Stimulated activated CD8-positive, alpha-beta memory T cell treated with anti-CD3 and anti-CD28 coated beads, Interleukin-4, amount 100 ng/mL, for 4 hours (primary cell): ENCODE measurements around the gene KRT8.
"Not testable (repeated sequence)": the region's sequence is repeated elsewhere in the genome, so short reads cannot be mapped to it uniquely, and the experiment has no call there.

ENCODE experiments used
- DNase-seq, 2 donors: peaks; one replicate each; pipeline ENCODE4 v3.0.0-alpha.2; 2020; ENCODE audit warnings: low read depth in 2 of 2, low spot score in 1 of 2

KRT8 gene

GRCh38 chr12:52901715-52902541, 2.9 kb downstream of the KRT8 start:
- DNase-seq, result no peak

- no peak for DNase-seq
Measured at GRCh38 chr12:52900896-52901714, 3.8 kb downstream of the KRT8 start.

- no peak for DNase-seq
Measured at GRCh38 chr12:52900166-52900895, 4.5 kb downstream of the KRT8 start.

- no peak for DNase-seq
Measured at GRCh38 chr12:52899338-52900035, 5.4 kb downstream of the KRT8 start.

GRCh38 chr12:52896190-52897100, 8.4 kb downstream of the KRT8 start:
- DNase-seq, result no peak

GRCh38 chr12:52895726-52896189, 9.1 kb downstream of the KRT8 start:
- DNase-seq, result no peak

GRCh38 chr12:52892974-52893373, 11.9 kb downstream of the KRT8 start:
- DNase-seq, result no peak

GRCh38 chr12:52892207-52892852, 12.5 kb downstream of the KRT8 start:
- no peak for DNase-seq

GRCh38 chr12:52891044-52891443, 13.8 kb downstream of the KRT8 start:
- no peak for DNase-seq

- no peak for DNase-seq
Measured at GRCh38 chr12:52890417-52890816, 14.5 kb downstream of the KRT8 start.

- peak; percentile 53 to 75 for DNase-seq
Measured at GRCh38 chr12:52884526-52885293, 20.2 kb downstream of the KRT8 start.

GRCh38 chr12:52880499-52880898, 24.4 kb downstream of the KRT8 start:
- not testable (repeated sequence) for DNase-seq

GRCh38 chr12:52879394-52880351, 25.2 kb downstream of the KRT8 start:
- peak in 1 of 2 donors; percentile 35 for DNase-seq

GRCh38 chr12:52878507-52879393, 26.1 kb downstream of the KRT8 start:
- DNase-seq, result no peak

- DNase-seq, result no peak
Measured at GRCh38 chr12:52877242-52877641, 27.6 kb downstream of the KRT8 start.

GRCh38 chr12:52876372-52876771, 28.5 kb downstream of the KRT8 start:
- no peak for DNase-seq
